PFSK-1 (cell line): ENCODE data around the gene AMMECR1L.

Experiments
- FOXP2 ChIP-seq: optimal IDR thresholded peaks from 2 replicates; pipeline ENCODE3; 2011; ENCODE audit warnings: borderline replicate concordance, control low read depth, inconsistent platforms; ENCODE audit not compliant: insufficient read depth; ENCODE audit errors: extremely low read length, extremely low read depth
- POLR2AphosphoS5 ChIP-seq: IDR thresholded peaks from 2 replicates; pipeline ENCODE4 v1.6.1; 2012; ENCODE audit warnings: low read depth, mild to moderate bottlenecking, control low read depth, low read length, moderate library complexity
- REST ChIP-seq, 2 experiments: IDR thresholded peaks; 2 replicates each; pipeline versions ENCODE4 v1.6.1 to v1.8.0; 2011 to 2012; ENCODE audit warnings: low read depth in 2 of 2, low read length in 2 of 2, control low read depth in 1 of 2, inconsistent platforms in 1 of 2, mild to moderate bottlenecking in 1 of 2, moderate library complexity in 1 of 2; ENCODE audit not compliant: insufficient read depth in 1 of 2
- SIN3A ChIP-seq: IDR thresholded peaks from 2 replicates; pipeline ENCODE4 v1.6.1; 2012; ENCODE audit warnings: mild to moderate bottlenecking, low read length, moderate library complexity, borderline replicate concordance; ENCODE audit not compliant: insufficient read depth
- TAF1 ChIP-seq: IDR thresholded peaks from 2 replicates; pipeline ENCODE4 v1.6.1; 2012; ENCODE audit warnings: low read length, control low read depth, borderline replicate concordance; ENCODE audit not compliant: insufficient read depth

The AMMECR1L gene

GRCh38 chr2:127906206-127906926, 20.6 kb upstream of the AMMECR1L start:
- no peak for TF ChIP-seq REST (IDR thresholded peaks at IDR 0.05; ENCODE audit: insufficient read depth in 1 of 2, low read depth in 2 of 2, low read length in 2 of 2)
- TF ChIP-seq SIN3A: no peak
- TF ChIP-seq FOXP2: no peak
- TF ChIP-seq TAF1: no peak
- TF ChIP-seq POLR2AphosphoS5: no peak

GRCh38 chr2:127901339-127902056, 15.7 kb upstream of the AMMECR1L start:
- TF ChIP-seq TAF1 (no peak), SIN3A (no peak), REST (IDR thresholded peaks at IDR 0.05; ENCODE audit: insufficient read depth in 1 of 2, low read depth in 2 of 2, low read length in 2 of 2) (no peak), FOXP2 (no peak), POLR2AphosphoS5 (no peak)

- TF ChIP-seq POLR2AphosphoS5 (no peak), REST (IDR thresholded peaks at IDR 0.05; ENCODE audit: insufficient read depth in 1 of 2, low read depth in 2 of 2, low read length in 2 of 2) (no peak), FOXP2 (no peak)
These were observed 11.9 kb upstream of the AMMECR1L start for GRCh38 chr2:127897531-127898211.

- TF ChIP-seq SIN3A (no peak), POLR2AphosphoS5 (no peak), TAF1 (no peak), FOXP2 (no peak), REST (IDR thresholded peaks at IDR 0.05; ENCODE audit: insufficient read depth in 1 of 2, low read depth in 2 of 2, low read length in 2 of 2) (no peak)
These were observed 7.7 kb upstream of the AMMECR1L start for GRCh38 chr2:127893494-127893893.
